CD4-positive, alpha-beta T cell treated with Interleukin-10 for 1 hour (primary cell): Measurements from ENCODE around the gene HOXC4.
"Not testable (repeated sequence)": the region's sequence is repeated elsewhere in the genome, so short reads cannot be mapped to it uniquely, and the experiment has no call there.

Source experiments
- DNase-seq: peaks from one replicate; pipeline ENCODE4 v3.0.0-alpha.2; 2020

The HOXC4 gene

GRCh38 chr12:54042033-54042432 lies 11.6 kb upstream of the HOXC4 start:
- DNase-seq, result not testable (repeated sequence)

- DNase-seq, result no peak
These were observed 10.4 kb upstream of the HOXC4 start for GRCh38 chr12:54042970-54043853.

GRCh38 chr12:54044425-54045103 lies 9.1 kb upstream of the HOXC4 start:
- DNase-seq, result no peak

GRCh38 chr12:54045401-54045800 lies 8.2 kb upstream of the HOXC4 start:
- DNase-seq, result no peak

- no peak for DNase-seq
These were observed 7.6 kb upstream of the HOXC4 start for GRCh38 chr12:54045868-54046521.

GRCh38 chr12:54046809-54047159 lies 6.9 kb upstream of the HOXC4 start:
- no peak for DNase-seq

GRCh38 chr12:54047160-54047963 lies 6.3 kb upstream of the HOXC4 start:
- DNase-seq, result no peak

GRCh38 chr12:54047964-54048303 lies 5.7 kb upstream of the HOXC4 start:
- DNase-seq, result no peak

- DNase-seq, result no peak
These were observed 5.1 kb upstream of the HOXC4 start for GRCh38 chr12:54048406-54049093.

GRCh38 chr12:54049108-54049507 lies 4.5 kb upstream of the HOXC4 start:
- DNase-seq, result no peak

GRCh38 chr12:54050482-54050810 lies 3.2 kb upstream of the HOXC4 start:
- no peak for DNase-seq

- DNase-seq, result no peak
These were observed 2.4 kb upstream of the HOXC4 start for GRCh38 chr12:54051026-54051842.

GRCh38 chr12:54051874-54052437 lies 1.7 kb upstream of the HOXC4 start:
- DNase-seq, result no peak

- no peak for DNase-seq
These were observed 1.1 kb upstream of the HOXC4 start for GRCh38 chr12:54052438-54053002.

- peak; percentile 42 for DNase-seq
These were observed 458 bp upstream of the HOXC4 start for GRCh38 chr12:54053003-54053750.

- no peak for DNase-seq
These were observed 1.1 kb downstream of the HOXC4 start for GRCh38 chr12:54054742-54055194.

GRCh38 chr12:54055552-54055951 lies 1.9 kb downstream of the HOXC4 start:
- DNase-seq, result no peak

- DNase-seq, result no peak
These were observed 2.5 kb downstream of the HOXC4 start for GRCh38 chr12:54056110-54056509.

GRCh38 chr12:54058128-54058768 lies 4.6 kb downstream of the HOXC4 start:
- no peak for DNase-seq

- DNase-seq, result no peak
These were observed 6.0 kb downstream of the HOXC4 start for GRCh38 chr12:54059668-54060067.
